A549 (cell line): Measurements from ENCODE around the gene PRKD1.

ENCODE experiments used
- BHLHE40 ChIP-seq: IDR thresholded peaks from 2 replicates; pipeline ENCODE4 v1.6.1; 2012; ENCODE audit warnings: low read depth, low read length, inconsistent platforms
- EP300 ChIP-seq, 2 experiments: fragments of >200 bp; sonication (Bioruptor Twin); formaldehyde crosslinking; IDR thresholded peaks; 2 replicates in 1 of 2; 3 replicates in 1 of 2; pipeline ENCODE4 v1.6.1; 2016 to 2017
- ESRRA ChIP-seq: fragments of 150-350 bp; IDR thresholded peaks from 2 replicates; pipeline ENCODE4 v1.6.1; 2014; ENCODE audit warnings: mild to moderate bottlenecking, low read length, borderline replicate concordance
- HDAC2 ChIP-seq: fragments of 200-600 bp; sonication (generic); IDR thresholded peaks from 2 replicates; pipeline ENCODE4 v1.6.1; 2016
- JUN ChIP-seq, 2 experiments: fragments of >200 bp; sonication (Bioruptor Twin); formaldehyde crosslinking; IDR thresholded peaks; 2 replicates in 1 of 2; 3 replicates in 1 of 2; pipeline ENCODE4 v1.6.1; 2016 to 2017
- JUNB ChIP-seq: fragments of >200 bp; sonication (Bioruptor Twin); formaldehyde crosslinking; IDR thresholded peaks from 2 replicates; pipeline ENCODE4 v1.6.1; 2016
- MAX ChIP-seq: IDR thresholded peaks from 2 replicates; pipeline ENCODE4 v1.6.1; 2012
- POLR2A ChIP-seq: IDR thresholded peaks from 2 replicates; pipeline ENCODE4 v1.6.1; 2012; ENCODE audit warnings: mild to moderate bottlenecking, low read length
- POLR2AphosphoS2 ChIP-seq: conservative IDR thresholded peaks from 2 replicates; pipeline ENCODE4 v1.6.1; 2012; ENCODE audit warnings: low read length, improper control_type of control experiment, inconsistent platforms
- RAD21 ChIP-seq, 2 experiments: fragments of >200 bp in 1 of 2; sonication (Bioruptor Twin) in 1 of 2; formaldehyde crosslinking in 1 of 2; IDR thresholded peaks in 1 of 2; conservative IDR thresholded peaks in 1 of 2; 2 replicates in 1 of 2; 3 replicates in 1 of 2; pipeline ENCODE4 v1.6.1; 2012 to 2018; ENCODE audit warnings: inconsistent platforms in 1 of 2
- SMC3 ChIP-seq: fragments of >200 bp; sonication (Bioruptor Twin); formaldehyde crosslinking; IDR thresholded peaks from 3 replicates; pipeline ENCODE4 v1.6.1; 2018; ENCODE audit warnings: inconsistent platforms
- USF2 ChIP-seq: fragments of 450-650 bp; IDR thresholded peaks from 2 replicates; pipeline ENCODE4 v1.6.1; 2014; ENCODE audit warnings: antibody characterized with exemption
- TF ChIP-seq, protein P1 (sequence below): fragments of >200 bp; sonication (Bioruptor Twin); formaldehyde crosslinking; IDR thresholded peaks from 3 replicates; pipeline ENCODE4 v1.5.1; 2016
- TF ChIP-seq, protein P2 (sequence below): IDR thresholded peaks from 2 replicates; pipeline ENCODE4 v1.6.1; 2012

DNA sequence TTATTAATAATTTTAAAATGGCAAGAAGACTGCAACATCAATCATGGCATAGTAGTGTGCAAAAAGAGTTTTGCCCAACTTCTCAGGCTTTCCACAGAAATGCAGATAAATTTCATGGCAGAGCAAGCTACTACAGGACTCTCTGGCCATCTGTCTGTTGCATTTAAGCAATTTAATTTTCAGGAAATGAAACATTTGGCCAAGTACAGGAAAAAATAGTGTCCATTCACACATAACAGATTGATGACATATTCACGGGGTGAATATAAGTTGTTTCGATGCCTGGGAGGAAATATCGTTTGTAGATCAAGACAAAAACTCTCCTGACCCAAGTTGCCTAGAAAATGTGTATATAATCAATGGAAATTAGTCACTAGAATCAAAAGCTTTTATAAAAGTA is 324.0 kb downstream of the PRKD1 start:
- TF ChIP-seq RAD21 (conservative IDR thresholded peaks at IDR 0.05 in 1 of 2, IDR thresholded peaks at IDR 0.05 in 1 of 2) (no peak), JUNB (no peak), USF2 (no peak), SMC3 (no peak), EP300 (IDR thresholded peaks at IDR 0.05) (no peak), POLR2A (no peak), HDAC2 (no peak), ESRRA (no peak), BHLHE40 (no peak), POLR2AphosphoS2 (no peak), JUN (IDR thresholded peaks at IDR 0.05) (no peak), MAX (no peak)
- TF ChIP-seq, protein P1, sequence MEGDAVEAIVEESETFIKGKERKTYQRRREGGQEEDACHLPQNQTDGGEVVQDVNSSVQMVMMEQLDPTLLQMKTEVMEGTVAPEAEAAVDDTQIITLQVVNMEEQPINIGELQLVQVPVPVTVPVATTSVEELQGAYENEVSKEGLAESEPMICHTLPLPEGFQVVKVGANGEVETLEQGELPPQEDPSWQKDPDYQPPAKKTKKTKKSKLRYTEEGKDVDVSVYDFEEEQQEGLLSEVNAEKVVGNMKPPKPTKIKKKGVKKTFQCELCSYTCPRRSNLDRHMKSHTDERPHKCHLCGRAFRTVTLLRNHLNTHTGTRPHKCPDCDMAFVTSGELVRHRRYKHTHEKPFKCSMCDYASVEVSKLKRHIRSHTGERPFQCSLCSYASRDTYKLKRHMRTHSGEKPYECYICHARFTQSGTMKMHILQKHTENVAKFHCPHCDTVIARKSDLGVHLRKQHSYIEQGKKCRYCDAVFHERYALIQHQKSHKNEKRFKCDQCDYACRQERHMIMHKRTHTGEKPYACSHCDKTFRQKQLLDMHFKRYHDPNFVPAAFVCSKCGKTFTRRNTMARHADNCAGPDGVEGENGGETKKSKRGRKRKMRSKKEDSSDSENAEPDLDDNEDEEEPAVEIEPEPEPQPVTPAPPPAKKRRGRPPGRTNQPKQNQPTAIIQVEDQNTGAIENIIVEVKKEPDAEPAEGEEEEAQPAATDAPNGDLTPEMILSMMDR = no peak
- TF ChIP-seq, protein P2, sequence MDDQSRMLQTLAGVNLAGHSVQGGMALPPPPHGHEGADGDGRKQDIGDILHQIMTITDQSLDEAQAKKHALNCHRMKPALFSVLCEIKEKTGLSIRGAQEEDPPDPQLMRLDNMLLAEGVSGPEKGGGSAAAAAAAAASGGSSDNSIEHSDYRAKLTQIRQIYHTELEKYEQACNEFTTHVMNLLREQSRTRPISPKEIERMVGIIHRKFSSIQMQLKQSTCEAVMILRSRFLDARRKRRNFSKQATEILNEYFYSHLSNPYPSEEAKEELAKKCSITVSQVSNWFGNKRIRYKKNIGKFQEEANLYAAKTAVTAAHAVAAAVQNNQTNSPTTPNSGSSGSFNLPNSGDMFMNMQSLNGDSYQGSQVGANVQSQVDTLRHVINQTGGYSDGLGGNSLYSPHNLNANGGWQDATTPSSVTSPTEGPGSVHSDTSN = no peak
